H9 (cell line): ENCODE measurements around the gene UBN1. TPM values are rescaled to one million over a fixed set of nuclear protein-coding genes. Genes with fewer than 3 reads are reported as not detected.

ENCODE experiments used
- DNase-seq: peaks from one replicate; pipeline ENCODE4 v3.0.0-alpha.2; 2017
- H2AFZ ChIP-seq: one replicate; pipeline ENCODE4 v1.6.1; 2013; ENCODE audit warnings: mild to moderate bottlenecking, low read length, control low read depth, moderate library complexity
- H2AK5ac ChIP-seq: 2 replicates; pipeline ENCODE4 v1.6.1; 2013; ENCODE audit warnings: low read length, control low read depth, mixed read lengths; ENCODE audit not compliant: insufficient read length
- H2BK120ac ChIP-seq: one replicate; pipeline ENCODE4 v1.6.1; 2013; ENCODE audit warnings: low read depth, mild to moderate bottlenecking, low read length, control low read depth, inconsistent platforms; ENCODE audit not compliant: poor library complexity, severe bottlenecking
- H2BK12ac ChIP-seq: 2 replicates; pipeline ENCODE4 v1.6.1; 2013; ENCODE audit warnings: low read length, control low read depth, mixed read lengths, low read depth; ENCODE audit not compliant: insufficient read length
- H2BK15ac ChIP-seq: 2 replicates; pipeline ENCODE4 v1.6.1; 2013; ENCODE audit warnings: low read depth, low read length, control low read depth
- H2BK20ac ChIP-seq: one replicate; pipeline ENCODE4 v1.6.1; 2013; ENCODE audit warnings: low read depth, mild to moderate bottlenecking, low read length, control low read depth, inconsistent platforms; ENCODE audit not compliant: poor library complexity, severe bottlenecking
- H2BK5ac ChIP-seq: 2 replicates; pipeline ENCODE4 v1.6.1; 2013; ENCODE audit warnings: low read length, control low read depth, mixed read lengths; ENCODE audit not compliant: insufficient read length
- H3K14ac ChIP-seq: 2 replicates; pipeline ENCODE4 v1.6.1; 2013; ENCODE audit warnings: low read length, control low read depth; ENCODE audit not compliant: insufficient read depth
- H3K18ac ChIP-seq: 2 replicates; pipeline ENCODE4 v1.6.1; 2013; ENCODE audit warnings: low read depth, mild to moderate bottlenecking, mixed read lengths, low read length, control low read depth; ENCODE audit not compliant: insufficient read length
- H3K23ac ChIP-seq: 2 replicates; pipeline ENCODE4 v1.6.1; 2013; ENCODE audit warnings: low read length, control low read depth, mixed read lengths, low read depth; ENCODE audit not compliant: insufficient read length
- H3K23me2 ChIP-seq: 2 replicates; pipeline ENCODE4 v1.6.1; 2013; ENCODE audit warnings: low read depth, mild to moderate bottlenecking, mixed read lengths, low read length, control low read depth; ENCODE audit not compliant: insufficient read length, poor library complexity, severe bottlenecking
- H3K27ac ChIP-seq: 2 replicates; pipeline ENCODE4 v1.5.1; 2013; ENCODE audit warnings: low read length, control low read depth, mixed read lengths, low read depth; ENCODE audit not compliant: insufficient read length
- H3K27me3 ChIP-seq: 2 replicates; pipeline ENCODE4 v1.6.1; 2013; ENCODE audit warnings: low read length, control low read depth, inconsistent platforms; ENCODE audit not compliant: insufficient read depth
- H3K4ac ChIP-seq: 2 replicates; pipeline ENCODE4 v1.6.1; 2013; ENCODE audit warnings: low read depth, mild to moderate bottlenecking, control low read depth, inconsistent platforms, low read length, moderate library complexity
- H3K4me1 ChIP-seq: 2 replicates; pipeline ENCODE4 v1.6.1; 2013; ENCODE audit warnings: low read length, control low read depth, inconsistent platforms; ENCODE audit not compliant: insufficient read depth
- H3K4me2 ChIP-seq: 2 replicates; pipeline ENCODE4 v1.6.1; 2013; ENCODE audit warnings: low read length, control low read depth, mixed read lengths; ENCODE audit not compliant: insufficient read length, insufficient read depth
- H3K56ac ChIP-seq: 2 replicates; pipeline ENCODE4 v1.6.1; 2013; ENCODE audit warnings: low read depth, mild to moderate bottlenecking, mixed read lengths, low read length, control low read depth; ENCODE audit not compliant: insufficient read length
- H3K79me1 ChIP-seq: 2 replicates; pipeline ENCODE4 v1.6.1; 2013; ENCODE audit warnings: low read depth, mild to moderate bottlenecking, moderate library complexity, low read length, control low read depth, inconsistent platforms; ENCODE audit not compliant: insufficient read depth, poor library complexity, severe bottlenecking
- H3K79me2 ChIP-seq: 2 replicates; pipeline ENCODE4 v1.6.1; 2013; ENCODE audit warnings: low read length, control low read depth, inconsistent platforms; ENCODE audit not compliant: insufficient read depth
- H3K9ac ChIP-seq: 2 replicates; pipeline ENCODE4 v1.6.1; 2013; ENCODE audit warnings: low read length, control low read depth, mixed read lengths; ENCODE audit not compliant: insufficient read length; ENCODE audit errors: extremely low read depth
- H3K9me3 ChIP-seq: one replicate; pipeline ENCODE4 v1.6.1; 2013; ENCODE audit warnings: low read depth, low read length, inconsistent platforms; ENCODE audit not compliant: control insufficient read depth
- H3T11ph ChIP-seq: one replicate; pipeline ENCODE4 v1.6.1; 2013; ENCODE audit warnings: mild to moderate bottlenecking, low read length, control low read depth, inconsistent platforms
- H4K20me1 ChIP-seq: one replicate; pipeline ENCODE4 v1.6.1; 2013; ENCODE audit not compliant: control insufficient read depth, insufficient read length, insufficient read depth
- H4K5ac ChIP-seq: 2 replicates; pipeline ENCODE4 v1.6.1; 2013; ENCODE audit warnings: low read depth, mild to moderate bottlenecking, mixed read lengths, low read length, control low read depth; ENCODE audit not compliant: insufficient read length
- H4K8ac ChIP-seq: replicated peaks from 2 replicates; pipeline ENCODE4 v1.6.1; 2013; ENCODE audit warnings: low read length, control low read depth, mixed read lengths, low read depth; ENCODE audit not compliant: insufficient read length
- H4K91ac ChIP-seq: 2 replicates; pipeline ENCODE4 v1.6.1; 2013; ENCODE audit warnings: low read depth, mild to moderate bottlenecking, moderate library complexity, mixed read lengths, low read length, control low read depth; ENCODE audit not compliant: insufficient read length
- H3K27ac Mint-ChIP-seq, 3 experiments: 2 replicates in 2 of 3; 3 replicates in 1 of 3; pipeline ENCODE4 v1.8.0; 2020 to 2021; ENCODE audit warnings: mixed read lengths in 3 of 3, mild to moderate bottlenecking in 1 of 3, moderate library complexity in 1 of 3
- H3K27me3 Mint-ChIP-seq: 2 replicates; pipeline ENCODE4 v1.8.0; 2021; ENCODE audit warnings: low read depth, mild to moderate bottlenecking, moderate library complexity, mixed read lengths
- H3K36me3 Mint-ChIP-seq, 3 experiments: 2 replicates in 2 of 3; 3 replicates in 1 of 3; pipeline ENCODE4 v1.8.0; 2020 to 2021; ENCODE audit warnings: low read depth in 3 of 3, mixed read lengths in 3 of 3; ENCODE audit not compliant: insufficient read depth in 1 of 3
- H3K4me1 Mint-ChIP-seq, 2 experiments: 2 replicates each; pipeline ENCODE4 v1.8.0; 2020; ENCODE audit warnings: mixed read lengths in 2 of 2
- H3K4me3 Mint-ChIP-seq, 2 experiments: 2 replicates in 1 of 2; 3 replicates in 1 of 2; pipeline ENCODE4 v1.8.0; 2020 to 2021; ENCODE audit warnings: mild to moderate bottlenecking in 2 of 2, mixed read lengths in 2 of 2, moderate library complexity in 1 of 2
- H3K9me3 Mint-ChIP-seq, 2 experiments: 2 replicates in 1 of 2; 3 replicates in 1 of 2; pipeline ENCODE4 v1.8.0; 2020; ENCODE audit warnings: mild to moderate bottlenecking in 2 of 2, mixed read lengths in 2 of 2, moderate library complexity in 1 of 2
- CTCF ChIP-seq: fragments of 200-600 bp; sonication (generic); conservative IDR thresholded peaks from 3 replicates; pipeline ENCODE4 v1.8.0; 2021; ENCODE audit warnings: antibody characterized with exemption, mild to moderate bottlenecking
- WGBS: extraction: QIAGEN DNeasy Blood & Tissue Kit; methylation state at CpG from one replicate; pipeline ENCODE4 v1.1.7; 2013; ENCODE audit warnings: missing lambda C conversion rate, low lambda C conversion rate, mixed read lengths; ENCODE audit not compliant: insufficient read length; ENCODE audit errors: extremely low coverage; 5-methylcytosine and 5-hydroxymethylcytosine counted together
- total RNA-seq: library from RNA; stranded (reverse); gene quantifications from 2 replicates; pipeline ENCODE4 v1.2.1, GENCODE V29; 2021

Gene UBN1
- total RNA-seq, 1 experiment from 2014 or later = 55.2 TPM

- H3K4ac ChIP-seq = no peak overlapping the region
- H4K8ac ChIP-seq = no peak overlapping the region
- no peaks in the 10 kb centered on the region for H3K9me3 ChIP-seq
- no peaks in the 10 kb centered on the region for H3K23me2 ChIP-seq
- TF ChIP-seq CTCF = no peak
- no peak overlapping the region for H3K14ac ChIP-seq
- H3K4me3 Mint-ChIP-seq = no peak overlapping the region
- no peak overlapping the region for H3K18ac ChIP-seq
- H2BK5ac ChIP-seq = no peak overlapping the region
- H3K27ac ChIP-seq = no peak overlapping the region
- H3K27me3 Mint-ChIP-seq = no peaks in the 10 kb centered on the region
- H3K23ac ChIP-seq = no peak overlapping the region
- H3K9me3 Mint-ChIP-seq = no peaks in the 10 kb centered on the region
- no peaks in the 10 kb centered on the region for H3K4me1 Mint-ChIP-seq
- no peak overlapping the region for H3T11ph ChIP-seq
- no peak overlapping the region for H2AK5ac ChIP-seq
- DNase-seq = no peak
- H3K36me3 Mint-ChIP-seq = peaks cover 43 to 93% (median 82%) of the 10 kb centered on the region in 3 experiments
- H3K4me1 ChIP-seq = no peaks in the 10 kb centered on the region
- no peaks in the 10 kb centered on the region for H3K27me3 ChIP-seq
- H3K79me1 ChIP-seq = no peaks in the 10 kb centered on the region
- H4K20me1 ChIP-seq = peaks cover 2% of the 10 kb centered on the region
- H2BK120ac ChIP-seq = no peak overlapping the region
- peak overlapping the region in 2 of 3 experiments; percentile 49 to 62; a peak in 2 of 7 replicates for H3K27ac Mint-ChIP-seq
- H4K5ac ChIP-seq = no peak overlapping the region
- H3K9ac ChIP-seq = no peak overlapping the region
- H3K56ac ChIP-seq = no peak overlapping the region
- WGBS = no CpG with 5 or more reads among the region's 11 CpGs
- no peak overlapping the region for H2BK12ac ChIP-seq
- H2AFZ ChIP-seq = no peak overlapping the region
- no peak overlapping the region for H4K91ac ChIP-seq
- H3K4me2 ChIP-seq = no peak overlapping the region
- H2BK20ac ChIP-seq = no peak overlapping the region
- H2BK15ac ChIP-seq = no peak overlapping the region
- H3K79me2 ChIP-seq = no peaks in the 10 kb centered on the region
These were observed 29.5 kb downstream of the UBN1 start for GRCh38 chr16:4876646-4877379.
